Fibroblast of villous mesenchyme (primary cell): ENCODE data around the gene NTRK3. TPM values are rescaled to one million over a fixed set of nuclear protein-coding genes. Genes with fewer than 3 reads are reported as not detected.

ENCODE experiments used
- DNase-seq: peaks from one replicate; pipeline ENCODE4 v3.0.0-alpha.2; 2010; ENCODE audit warnings: low read depth
- H3K4me3 ChIP-seq: 2 replicates; pipeline ENCODE4 v1.5.1; 2011; ENCODE audit warnings: low read depth, mild to moderate bottlenecking, low read length
- CTCF ChIP-seq: IDR thresholded peaks from 2 replicates; pipeline ENCODE4 v1.5.1; 2012; ENCODE audit warnings: low read depth, mild to moderate bottlenecking, low read length; ENCODE audit not compliant: insufficient read depth
- total RNA-seq: library from RNA; depleted of rRNA; stranded (reverse); fragments of >200 nt; gene quantifications from 2 replicates; pipeline ENCODE4 v1.2.3, GENCODE V29; 2012

The NTRK3 gene
- total RNA-seq, 1 donor = not detected

GRCh38 chr15:88012233-88012632, 244.3 kb downstream of the NTRK3 start:
- DNase-seq = no peak
- TF ChIP-seq CTCF = no peak

GRCh38 chr15:88011533-88011932, 245.0 kb downstream of the NTRK3 start:
- no peak for DNase-seq
- no peak overlapping the region for H3K4me3 ChIP-seq
- no peak for TF ChIP-seq CTCF

More at GRCh38 chr15:88012233-88012632, 244.3 kb downstream of the NTRK3 start:
- H3K4me3 ChIP-seq = no peak overlapping the region

- no peak for DNase-seq
- no peak for TF ChIP-seq CTCF
Observed at GRCh38 chr15:88006146-88006545, 250.4 kb downstream of the NTRK3 start.

GRCh38 chr15:88004399-88004798, 252.1 kb downstream of the NTRK3 start:
- no peak overlapping the region for H3K4me3 ChIP-seq
- TF ChIP-seq CTCF = no peak
- no peak for DNase-seq

More at GRCh38 chr15:88006146-88006545, 250.4 kb downstream of the NTRK3 start:
- no peak overlapping the region for H3K4me3 ChIP-seq

- DNase-seq = no peak
- H3K4me3 ChIP-seq = no peak overlapping the region
- no peak for TF ChIP-seq CTCF
Observed at GRCh38 chr15:88003541-88004327, 252.8 kb downstream of the NTRK3 start.

- no peak for DNase-seq
- no peak for TF ChIP-seq CTCF
- H3K4me3 ChIP-seq = no peak overlapping the region
Observed at GRCh38 chr15:88002706-88003105, 253.8 kb downstream of the NTRK3 start.
